Measurements from ENCODE around the gene NEUROD2. TPM values are rescaled to one million over a fixed set of nuclear protein-coding genes. Genes with fewer than 3 reads are reported as not detected.

The NEUROD2 gene
- total and polyA plus RNA-seq, 2 experiments from 2014 or later = not detected

DNA sequence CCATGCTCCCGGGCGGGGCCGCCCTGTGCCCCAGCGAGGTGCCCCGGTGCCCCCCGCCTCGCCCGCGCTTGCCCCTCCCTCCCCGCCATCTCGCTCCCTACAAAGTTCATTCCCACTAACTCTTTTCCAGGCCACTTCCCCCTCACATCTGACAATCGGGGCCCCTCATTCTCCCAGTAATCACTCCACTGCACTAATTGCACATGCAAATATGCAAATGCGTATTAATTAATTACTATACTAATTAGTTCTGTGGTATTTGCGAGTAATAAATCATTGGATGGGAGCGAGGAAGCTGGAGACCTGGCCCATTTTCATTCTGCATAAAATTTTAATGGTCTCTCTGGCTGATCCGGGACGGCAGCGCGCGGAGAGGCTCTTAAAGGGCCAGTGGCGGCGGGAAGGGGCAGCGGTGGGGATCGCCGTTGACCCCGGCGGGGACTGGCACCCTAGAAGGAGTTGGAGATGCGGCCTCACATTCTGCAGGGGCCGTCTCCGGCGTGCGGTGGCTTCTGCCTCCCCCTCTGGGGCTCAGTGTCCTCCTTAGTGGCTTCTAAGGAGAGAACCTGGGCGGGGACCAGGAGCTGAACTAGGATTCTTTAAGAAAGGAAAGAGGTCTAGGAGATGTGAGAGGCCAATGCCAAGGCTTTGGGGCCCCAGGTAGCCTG, 10.7 kb upstream of the NEUROD2 start:
- no peaks in the 10 kb centered on the region for H3K36me3 ChIP-seq (ENCODE audit: insufficient read depth)
- peak overlapping the region; percentile 54; the same call in 1 of the 2 replicates for H2AFZ ChIP-seq
- peaks cover 9% of the 10 kb centered on the region; the same call in 1 of the 2 replicates for H3K4me1 ChIP-seq (ENCODE audit: insufficient read depth)
- DNase-seq (ENCODE audit: low spot score) (peak; percentile 49), ATAC-seq (peak; percentile 9; the same call in 2 of the 3 replicates)
- H4K20me1 ChIP-seq (replicated peaks; ENCODE audit: insufficient read depth) = no peaks in the 10 kb centered on the region; the same call in 1 of the 2 replicates
- Mint-ChIP-seq H3K4me1 (peaks cover 10% of the 10 kb centered on the region), H3K36me3 (ENCODE audit: low read depth) (no peaks in the 10 kb centered on the region; the same call in 2 of the 3 replicates), H3K9me3 (no peaks in the 10 kb centered on the region), H3K4me3 (peak overlapping the region; percentile 77), H3K27ac (no peak overlapping the region), H3K27me3 (ENCODE audit: insufficient read depth, low read depth, poor library complexity) (peaks cover 72% of the 10 kb centered on the region)
- TF ChIP-seq EZH2 (IDR thresholded peaks at IDR 0.05; ENCODE audit: low read depth, unreplicated experiment) (peak; percentile 85), NANOG (IDR thresholded peaks at IDR 0.05; ENCODE audit: borderline replicate concordance) (no peak)
- H3K9me2 ChIP-seq (ENCODE audit: insufficient read depth) = no peaks in the 10 kb centered on the region
- no peaks in the 10 kb centered on the region for H3K79me2 ChIP-seq (replicated peaks; ENCODE audit: insufficient read depth)
- H3K4me3 ChIP-seq = peak overlapping the region; percentile 92
- peaks cover 89% of the 10 kb centered on the region for H3K27me3 ChIP-seq (ENCODE audit: insufficient read depth)
- H3K4me2 ChIP-seq = peak overlapping the region; percentile 100
- 0 out of 2 replicates have a peak, but pooled peaks cover 6% of the 10 kb centered on the region for H3F3A ChIP-seq (replicated peaks; ENCODE audit: low read depth)
- no peak overlapping the region for H3K27ac ChIP-seq (ENCODE audit: low read depth)

DNA sequence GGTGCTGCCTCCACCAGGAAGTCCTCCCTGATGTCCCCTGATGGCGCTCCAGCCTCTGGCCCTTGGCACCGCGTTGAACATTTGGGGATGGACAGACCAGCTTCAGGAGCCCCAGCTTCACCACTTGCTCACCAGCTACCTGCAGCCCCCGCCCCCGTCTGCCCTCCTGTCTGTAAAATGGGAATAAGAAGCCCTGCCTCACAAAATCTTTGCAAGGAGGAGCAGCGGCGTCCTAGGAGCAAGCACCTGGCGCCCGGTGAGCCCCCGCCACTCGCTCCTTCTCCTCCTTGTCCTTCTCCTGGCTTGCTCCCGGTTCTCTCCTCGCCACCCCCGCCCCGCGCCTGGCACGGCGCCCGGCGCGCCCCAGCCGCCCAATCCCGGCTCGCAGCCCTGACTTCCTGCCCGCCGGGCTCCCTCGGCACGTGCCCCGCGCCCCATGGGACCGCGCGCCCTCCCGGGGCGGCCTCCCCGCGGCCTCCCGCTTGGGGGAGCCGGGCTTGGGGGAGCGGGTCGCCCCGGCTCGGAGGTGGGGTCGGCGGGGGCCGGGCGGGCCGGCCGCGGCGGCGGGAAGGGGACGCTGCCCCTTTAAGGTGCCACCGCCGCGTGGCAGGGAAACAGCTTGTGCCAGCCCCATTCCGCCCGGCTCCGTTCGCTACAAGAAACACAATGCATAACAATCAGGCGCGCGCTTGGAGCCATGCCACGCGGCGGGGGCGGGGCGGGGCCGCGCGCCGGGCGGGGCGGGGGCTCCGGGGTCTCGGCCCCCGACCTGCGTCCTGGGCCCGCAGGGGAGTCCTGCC, 9.9 kb upstream of the NEUROD2 start:
- DNase-seq (ENCODE audit: low spot score) (peak; percentile 77), ATAC-seq (peak; percentile 23)
- Histone ChIP-seq H2AFZ (0 out of 2 replicates have a peak overlapping the region, but pooled peaks have one; percentile 56), H3K79me2 (replicated peaks; ENCODE audit: insufficient read depth) (no peaks in the 10 kb centered on the region), H3F3A (replicated peaks; ENCODE audit: low read depth) (0 out of 2 replicates have a peak, but pooled peaks cover 6% of the 10 kb centered on the region), H3K27me3 (ENCODE audit: insufficient read depth) (peaks cover 89% of the 10 kb centered on the region), H3K4me3 (peak overlapping the region; percentile 92), H3K27ac (ENCODE audit: low read depth) (no peak overlapping the region), H4K20me1 (replicated peaks; ENCODE audit: insufficient read depth) (no peaks in the 10 kb centered on the region; the same call in 1 of the 2 replicates), H3K9me2 (ENCODE audit: insufficient read depth) (no peaks in the 10 kb centered on the region), H3K36me3 (ENCODE audit: insufficient read depth) (no peaks in the 10 kb centered on the region), H3K4me1 (ENCODE audit: insufficient read depth) (peaks cover 9% of the 10 kb centered on the region; the same call in 1 of the 2 replicates), H3K4me2 (peak overlapping the region; percentile 100)
- H3K4me3 Mint-ChIP-seq = peak overlapping the region; percentile 77
- no peaks in the 10 kb centered on the region; the same call in 2 of the 3 replicates for H3K36me3 Mint-ChIP-seq (ENCODE audit: low read depth)
- H3K9me3 Mint-ChIP-seq = no peaks in the 10 kb centered on the region; the same call in 2 of the 3 replicates
- H3K27ac Mint-ChIP-seq = no peak overlapping the region
- peaks cover 75% of the 10 kb centered on the region for H3K27me3 Mint-ChIP-seq (ENCODE audit: insufficient read depth, low read depth, poor library complexity)
- peaks cover 14% of the 10 kb centered on the region for H3K4me1 Mint-ChIP-seq
- TF ChIP-seq ZNF114 (CRISPR knock-in tag; IDR thresholded peaks at IDR 0.05) = no peak
- TF ChIP-seq ZNF331 (CRISPR knock-in tag; IDR thresholded peaks at IDR 0.05; ENCODE audit: low read depth) = no peak
- TF ChIP-seq JUNB (IDR thresholded peaks at IDR 0.05; ENCODE audit: unreplicated experiment) = no peak
- TF ChIP-seq EZH2 (IDR thresholded peaks at IDR 0.05; ENCODE audit: low read depth, unreplicated experiment) = peak; percentile 56

DNA sequence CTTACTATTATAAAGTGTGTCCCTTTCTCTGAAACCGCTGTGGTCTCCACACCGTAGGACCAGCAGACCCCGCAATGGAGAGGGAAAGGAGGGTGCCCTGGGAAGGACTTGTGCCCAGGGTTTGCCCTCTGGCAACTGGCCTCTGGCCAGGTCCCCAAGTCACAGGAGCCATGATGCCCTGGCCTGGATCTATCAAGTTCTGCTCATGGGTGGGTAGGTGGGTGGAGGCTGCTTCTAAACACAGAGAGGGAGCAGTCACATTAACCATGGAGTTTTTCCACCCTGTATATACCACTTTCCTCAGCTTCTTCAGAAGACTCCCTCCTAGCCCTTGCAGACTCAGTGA, 9.4 kb upstream of the NEUROD2 start:
- Histone ChIP-seq H3K4me3 (peak overlapping the region; percentile 92), H3K4me1 (ENCODE audit: insufficient read depth) (peaks cover 9% of the 10 kb centered on the region; the same call in 1 of the 2 replicates), H3K9me2 (ENCODE audit: insufficient read depth) (no peaks in the 10 kb centered on the region), H3K79me2 (replicated peaks; ENCODE audit: insufficient read depth) (no peaks in the 10 kb centered on the region), H3K36me3 (ENCODE audit: insufficient read depth) (no peaks in the 10 kb centered on the region), H3K27me3 (ENCODE audit: insufficient read depth) (peaks cover 88% of the 10 kb centered on the region), H3K27ac (ENCODE audit: low read depth) (no peak overlapping the region), H3K4me2 (peak overlapping the region; percentile 100), H4K20me1 (replicated peaks; ENCODE audit: insufficient read depth) (no peaks in the 10 kb centered on the region; the same call in 1 of the 2 replicates), H3F3A (replicated peaks; ENCODE audit: low read depth) (0 out of 2 replicates have a peak, but pooled peaks cover 6% of the 10 kb centered on the region), H2AFZ (0 out of 2 replicates have a peak overlapping the region, but pooled peaks have one; percentile 56)
- Mint-ChIP-seq H3K27ac (no peak overlapping the region), H3K36me3 (ENCODE audit: low read depth) (no peaks in the 10 kb centered on the region; the same call in 2 of the 3 replicates), H3K9me3 (no peaks in the 10 kb centered on the region; the same call in 2 of the 3 replicates), H3K4me1 (peaks cover 11% of the 10 kb centered on the region), H3K27me3 (ENCODE audit: insufficient read depth, low read depth, poor library complexity) (peaks cover 70% of the 10 kb centered on the region), H3K4me3 (peak overlapping the region; percentile 59)
- no peak for DNase-seq (ENCODE audit: low spot score)
- ATAC-seq = no peak
- TF ChIP-seq ZNF331 (CRISPR knock-in tag; IDR thresholded peaks at IDR 0.05; ENCODE audit: low read depth) (no peak), STAT1 (IDR thresholded peaks at IDR 0.05; ENCODE audit: unreplicated experiment) (no peak), EZH2 (IDR thresholded peaks at IDR 0.05; ENCODE audit: low read depth, unreplicated experiment) (no peak), POLR2AphosphoS5 (IDR thresholded peaks at IDR 0.05; ENCODE audit: low read depth) (no peak), NANOG (IDR thresholded peaks at IDR 0.05; ENCODE audit: borderline replicate concordance) (no peak), ZNF114 (CRISPR knock-in tag; IDR thresholded peaks at IDR 0.05) (no peak), CREB1 (CRISPR knock-in tag; IDR thresholded peaks at IDR 0.05; ENCODE audit: low read depth) (no peak), EZH2phosphoT487 (IDR thresholded peaks at IDR 0.05; ENCODE audit: unreplicated experiment) (no peak)
- TF ChIP-seq, protein P1, sequence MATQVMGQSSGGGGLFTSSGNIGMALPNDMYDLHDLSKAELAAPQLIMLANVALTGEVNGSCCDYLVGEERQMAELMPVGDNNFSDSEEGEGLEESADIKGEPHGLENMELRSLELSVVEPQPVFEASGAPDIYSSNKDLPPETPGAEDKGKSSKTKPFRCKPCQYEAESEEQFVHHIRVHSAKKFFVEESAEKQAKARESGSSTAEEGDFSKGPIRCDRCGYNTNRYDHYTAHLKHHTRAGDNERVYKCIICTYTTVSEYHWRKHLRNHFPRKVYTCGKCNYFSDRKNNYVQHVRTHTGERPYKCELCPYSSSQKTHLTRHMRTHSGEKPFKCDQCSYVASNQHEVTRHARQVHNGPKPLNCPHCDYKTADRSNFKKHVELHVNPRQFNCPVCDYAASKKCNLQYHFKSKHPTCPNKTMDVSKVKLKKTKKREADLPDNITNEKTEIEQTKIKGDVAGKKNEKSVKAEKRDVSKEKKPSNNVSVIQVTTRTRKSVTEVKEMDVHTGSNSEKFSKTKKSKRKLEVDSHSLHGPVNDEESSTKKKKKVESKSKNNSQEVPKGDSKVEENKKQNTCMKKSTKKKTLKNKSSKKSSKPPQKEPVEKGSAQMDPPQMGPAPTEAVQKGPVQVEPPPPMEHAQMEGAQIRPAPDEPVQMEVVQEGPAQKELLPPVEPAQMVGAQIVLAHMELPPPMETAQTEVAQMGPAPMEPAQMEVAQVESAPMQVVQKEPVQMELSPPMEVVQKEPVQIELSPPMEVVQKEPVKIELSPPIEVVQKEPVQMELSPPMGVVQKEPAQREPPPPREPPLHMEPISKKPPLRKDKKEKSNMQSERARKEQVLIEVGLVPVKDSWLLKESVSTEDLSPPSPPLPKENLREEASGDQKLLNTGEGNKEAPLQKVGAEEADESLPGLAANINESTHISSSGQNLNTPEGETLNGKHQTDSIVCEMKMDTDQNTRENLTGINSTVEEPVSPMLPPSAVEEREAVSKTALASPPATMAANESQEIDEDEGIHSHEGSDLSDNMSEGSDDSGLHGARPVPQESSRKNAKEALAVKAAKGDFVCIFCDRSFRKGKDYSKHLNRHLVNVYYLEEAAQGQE (IDR thresholded peaks at IDR 0.05; ENCODE audit: unreplicated experiment) = no peak
